GM18858 (cell line): ENCODE data around the gene DPP10.

Source experiments
- ATAC-seq: cut with Tn5 transposase; IDR thresholded peaks from one replicate; pipeline ENCODE4 v1.9.1; 2021; ENCODE audit not compliant: unreplicated experiment

The DPP10 gene

DNA sequence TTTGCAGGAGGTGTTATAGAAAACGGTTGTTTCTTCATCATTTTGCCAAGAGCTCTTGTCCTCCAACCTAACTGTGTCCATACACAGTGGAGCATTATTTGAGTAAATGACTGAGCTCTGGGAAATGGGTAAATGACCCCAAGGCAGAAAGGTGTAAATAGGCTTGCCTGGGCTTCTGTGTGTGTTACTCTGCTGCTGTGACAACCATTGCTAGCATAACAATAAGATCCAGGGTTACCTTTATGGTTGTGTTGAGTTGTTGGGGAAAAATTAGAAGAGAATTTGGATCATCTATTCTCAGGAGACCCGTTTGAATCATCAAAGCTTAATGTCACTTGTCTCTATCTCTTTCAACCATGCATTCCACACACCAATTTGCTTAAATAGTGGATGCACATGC, 672.7 kb downstream of the DPP10 start:
- ATAC-seq, result no peak

DNA sequence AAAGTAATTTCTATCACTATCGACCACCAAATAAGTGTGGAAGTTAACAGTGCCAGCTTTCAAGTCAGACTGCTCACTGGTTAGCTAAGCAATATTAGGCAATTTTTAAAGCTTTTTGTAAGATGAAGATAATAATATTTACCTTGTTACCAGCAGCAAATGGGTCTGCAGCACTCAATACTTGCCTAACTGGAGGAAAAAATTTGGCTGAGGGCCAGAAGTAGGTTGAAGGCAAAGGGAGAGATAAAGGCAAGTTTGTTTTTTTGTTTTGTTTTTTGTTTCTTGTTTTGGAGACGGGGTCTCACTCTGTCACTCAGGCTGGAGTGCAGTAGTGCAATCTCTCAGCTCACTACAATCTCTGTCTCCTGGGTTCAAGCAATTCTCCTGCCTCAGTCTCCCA, 675.9 kb downstream of the DPP10 start:
- ATAC-seq, result no peak

DNA sequence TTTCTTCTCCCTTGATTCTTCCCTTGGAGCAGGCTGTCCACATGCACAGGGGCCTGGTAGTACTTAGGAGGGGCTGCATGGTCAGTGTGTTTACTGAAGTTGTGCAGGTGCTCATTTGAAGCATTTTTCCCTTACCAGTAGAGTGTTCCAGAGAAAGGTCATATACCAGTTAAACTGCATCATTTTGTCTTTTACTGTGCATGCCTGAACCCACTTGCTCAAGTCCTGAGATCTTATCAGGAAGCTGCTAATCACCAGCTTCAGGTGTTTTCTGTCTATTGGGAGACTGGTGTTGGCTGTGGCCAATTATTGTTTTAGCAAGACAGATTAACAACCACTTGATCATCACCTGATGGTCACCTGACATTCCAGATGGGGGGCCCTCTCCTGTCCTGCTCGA, 676.6 kb downstream of the DPP10 start:
- ATAC-seq, result no peak

DNA sequence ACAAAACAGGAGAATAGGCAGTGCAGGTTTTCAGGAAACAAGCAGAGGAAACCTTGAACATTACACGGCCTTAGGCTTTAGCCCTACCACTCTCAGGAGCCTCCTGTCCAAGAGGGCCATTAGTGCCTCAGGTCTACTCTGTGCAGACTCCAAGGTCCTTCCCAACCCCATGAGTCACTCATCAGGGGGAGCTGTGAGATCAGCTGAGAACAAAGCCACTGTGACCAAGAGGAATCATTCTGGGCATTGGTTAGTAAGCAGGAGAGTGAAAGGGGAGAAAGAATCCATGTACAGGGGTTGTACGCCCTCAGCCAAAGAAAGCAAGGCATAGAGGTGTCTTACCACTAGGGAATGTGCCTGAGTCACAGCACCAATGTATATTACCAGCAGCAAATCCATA, 680.3 kb downstream of the DPP10 start:
- no peak for ATAC-seq

DNA sequence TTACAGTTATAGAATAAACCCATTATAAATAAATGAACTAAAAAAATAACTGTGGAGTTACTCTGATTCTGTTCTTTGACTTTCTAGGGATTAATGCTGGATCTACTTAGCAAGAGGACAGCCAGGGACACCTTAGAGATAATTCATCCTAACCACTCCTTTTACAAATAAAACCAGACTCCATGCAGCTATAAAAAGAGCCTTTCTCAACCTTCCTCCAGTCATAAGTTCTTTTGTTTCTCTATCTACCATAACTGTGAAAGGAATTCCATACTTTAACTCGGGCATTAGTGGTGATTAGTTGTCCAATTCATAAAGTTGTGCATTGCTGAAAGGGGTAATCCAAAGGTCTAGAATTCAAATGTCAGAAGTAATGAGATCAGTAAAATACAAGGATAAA, 682.4 kb downstream of the DPP10 start:
- ATAC-seq, result no peak

DNA sequence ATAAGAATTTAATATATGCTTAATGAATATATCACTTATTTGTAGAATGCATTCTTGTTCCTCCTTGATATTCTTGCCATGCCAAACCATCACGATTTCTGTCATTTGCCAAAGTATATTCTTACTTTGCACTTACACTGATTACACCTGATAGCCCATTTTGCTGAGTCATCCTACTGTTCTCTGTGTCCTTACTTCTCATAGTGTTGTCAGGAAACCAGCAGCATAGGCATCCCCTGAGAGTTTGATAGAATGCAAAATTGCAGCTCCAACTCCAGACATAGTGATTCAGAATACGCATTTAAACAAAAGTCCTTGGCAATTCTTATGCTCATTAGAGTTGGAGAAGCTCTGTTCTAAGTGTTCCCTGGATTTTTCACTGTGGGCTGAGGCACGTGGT, 687.1 kb downstream of the DPP10 start:
- no peak for ATAC-seq

DNA sequence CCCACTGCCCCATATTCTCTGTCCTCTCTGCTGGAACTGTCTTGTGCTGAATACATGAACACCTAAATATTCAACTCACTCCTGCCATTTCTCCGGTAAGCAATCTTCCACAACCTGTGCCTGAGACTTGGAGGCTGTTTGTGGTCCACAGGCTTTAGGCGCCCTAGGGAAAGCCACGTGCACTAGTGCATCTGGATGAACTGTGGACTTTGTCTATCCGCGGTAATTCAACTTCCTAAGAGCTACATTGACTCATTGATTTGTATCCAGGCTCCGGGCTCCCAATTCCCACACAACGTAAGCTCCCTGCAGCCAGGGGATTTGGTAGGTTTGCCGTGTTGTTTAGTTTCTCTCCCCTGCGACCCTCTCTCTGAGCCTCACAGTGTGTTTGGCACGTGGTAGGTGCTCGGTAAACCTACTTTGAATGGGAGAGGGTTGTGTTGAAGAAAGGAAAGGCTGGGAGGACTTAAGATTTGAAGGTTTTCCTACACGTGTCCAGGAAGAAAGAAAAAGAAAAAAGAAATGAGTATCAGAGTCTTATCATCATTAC, 718.2 kb downstream of the DPP10 start:
- no peak for ATAC-seq

DNA sequence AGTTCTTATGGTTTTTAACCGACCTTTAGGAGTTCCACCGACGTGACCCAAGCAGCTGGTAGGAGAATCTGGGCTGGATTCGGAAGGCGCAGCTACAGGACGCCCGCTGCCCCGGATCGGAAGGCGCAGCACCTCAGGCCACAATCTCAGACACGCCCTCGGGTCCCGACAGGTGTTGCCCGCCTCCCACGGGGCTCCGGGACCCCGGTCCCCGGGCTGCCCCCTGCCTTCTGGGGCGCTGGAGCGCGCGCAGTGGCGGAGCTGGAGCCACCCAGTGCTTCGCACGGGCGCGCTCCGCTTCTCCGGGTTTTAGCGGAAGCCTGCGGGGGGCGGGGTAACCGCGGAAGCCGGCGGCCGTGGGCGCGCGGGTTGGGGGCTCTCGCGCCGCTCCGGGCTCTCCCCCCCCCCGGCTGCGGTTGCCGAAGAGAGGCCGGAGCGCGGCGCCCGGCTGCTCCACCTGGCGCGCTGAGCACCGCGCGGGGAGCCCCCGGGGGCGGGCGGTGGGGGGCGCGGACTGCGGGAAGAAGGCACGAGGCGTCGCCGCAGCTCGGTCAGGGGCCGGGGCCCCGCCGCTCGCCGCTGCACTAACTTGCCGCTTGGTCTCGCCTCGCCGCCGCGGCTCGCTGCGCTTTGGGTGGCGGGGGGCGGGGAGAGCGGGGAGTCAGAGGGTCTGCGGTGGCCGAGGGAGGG, 718.8 kb downstream of the DPP10 start:
- ATAC-seq, result no peak

DNA sequence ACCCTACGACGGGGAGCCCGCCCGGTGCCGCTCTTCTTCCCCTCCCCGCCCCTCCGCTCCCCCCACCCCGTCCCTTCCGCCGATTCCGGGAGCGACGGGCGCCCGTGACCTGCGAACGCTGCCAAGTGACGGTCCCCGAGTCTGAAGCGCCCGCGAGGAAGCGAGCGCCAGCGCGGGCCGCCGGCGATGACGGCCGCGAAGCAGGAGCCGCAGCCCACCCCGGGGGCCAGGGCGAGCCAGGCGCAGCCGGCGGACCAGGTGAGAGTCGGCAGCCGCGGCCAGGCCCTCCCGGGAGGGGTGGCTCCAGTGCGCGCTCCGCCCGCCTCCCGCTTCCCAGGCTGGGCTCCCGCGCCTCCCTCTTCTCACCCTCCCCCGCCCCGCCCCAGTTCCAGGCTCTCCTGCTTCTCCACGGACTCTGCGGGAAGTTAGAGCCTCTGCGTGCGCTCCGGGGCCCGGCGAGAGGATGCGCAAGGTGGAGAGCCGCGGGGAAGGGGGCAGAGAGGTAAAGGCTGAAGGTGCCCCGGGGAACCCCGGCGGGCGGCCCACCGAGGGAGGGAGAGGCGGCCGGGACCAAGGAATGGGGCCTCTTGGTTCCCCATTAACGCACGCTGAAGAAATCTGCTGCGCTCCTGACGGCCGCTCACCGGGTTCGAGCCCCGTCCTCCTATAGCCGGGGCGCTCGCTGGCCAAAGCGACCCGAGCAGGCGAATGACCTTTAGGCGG, 719.5 kb downstream of the DPP10 start:
- no peak for ATAC-seq

DNA sequence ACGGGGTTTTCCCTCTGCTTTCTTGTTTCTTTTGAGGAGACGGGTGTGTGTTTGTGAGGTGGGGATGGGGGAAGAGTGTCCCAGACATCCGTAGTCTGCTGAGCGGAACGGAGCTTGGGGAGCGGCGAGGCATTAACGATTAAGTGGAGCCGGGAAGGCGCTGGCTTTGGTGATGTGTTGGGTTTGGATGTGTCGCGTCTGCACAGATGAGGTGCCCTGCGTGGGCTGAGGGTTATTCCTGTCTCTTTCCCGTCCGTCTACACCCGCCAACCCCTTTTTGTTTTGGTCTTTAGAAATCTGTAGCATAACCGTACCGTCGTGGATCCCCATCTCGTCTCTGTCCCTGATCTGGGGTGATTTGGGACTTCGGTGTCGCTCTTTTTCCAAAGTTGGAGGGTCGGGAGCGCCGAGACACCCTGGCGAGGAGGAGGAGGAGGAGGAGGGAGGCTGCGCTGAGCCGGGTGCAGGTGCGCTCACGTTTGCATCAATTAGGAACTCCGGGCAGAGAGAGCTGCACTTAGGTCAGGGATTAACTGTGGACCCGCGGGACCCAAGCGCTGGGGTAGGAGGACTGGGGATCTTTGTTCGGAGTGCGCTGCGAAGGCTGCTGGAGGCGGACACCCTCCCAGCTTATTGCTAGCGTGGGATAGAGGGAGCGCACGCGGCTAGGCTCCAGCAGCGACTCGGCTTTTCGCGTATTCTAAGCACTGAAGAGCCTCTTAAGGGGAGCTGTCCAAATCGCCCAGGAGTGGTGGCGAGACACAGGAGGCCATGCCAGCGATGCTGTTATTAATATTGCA, 720.3 kb downstream of the DPP10 start:
- no peak for ATAC-seq

DNA sequence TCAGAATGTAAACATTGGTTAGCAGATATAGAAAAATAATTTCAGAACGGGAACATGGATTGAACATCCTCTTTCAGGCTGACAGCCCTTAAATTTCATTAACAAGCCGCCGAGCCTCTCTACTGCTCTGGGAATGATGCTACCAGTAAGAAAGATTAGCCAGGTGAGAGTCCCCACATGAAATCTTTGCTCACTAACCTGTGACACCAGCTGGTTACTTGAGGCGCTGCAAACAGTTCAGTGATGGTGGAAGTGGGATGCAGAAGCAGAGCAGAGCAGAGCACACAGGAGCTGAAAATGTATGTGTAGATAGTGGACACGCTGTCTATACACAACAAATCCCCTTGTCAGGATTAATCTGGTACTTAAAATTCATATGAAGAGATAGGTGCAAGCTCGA, 721.1 kb downstream of the DPP10 start:
- no peak for ATAC-seq

DNA sequence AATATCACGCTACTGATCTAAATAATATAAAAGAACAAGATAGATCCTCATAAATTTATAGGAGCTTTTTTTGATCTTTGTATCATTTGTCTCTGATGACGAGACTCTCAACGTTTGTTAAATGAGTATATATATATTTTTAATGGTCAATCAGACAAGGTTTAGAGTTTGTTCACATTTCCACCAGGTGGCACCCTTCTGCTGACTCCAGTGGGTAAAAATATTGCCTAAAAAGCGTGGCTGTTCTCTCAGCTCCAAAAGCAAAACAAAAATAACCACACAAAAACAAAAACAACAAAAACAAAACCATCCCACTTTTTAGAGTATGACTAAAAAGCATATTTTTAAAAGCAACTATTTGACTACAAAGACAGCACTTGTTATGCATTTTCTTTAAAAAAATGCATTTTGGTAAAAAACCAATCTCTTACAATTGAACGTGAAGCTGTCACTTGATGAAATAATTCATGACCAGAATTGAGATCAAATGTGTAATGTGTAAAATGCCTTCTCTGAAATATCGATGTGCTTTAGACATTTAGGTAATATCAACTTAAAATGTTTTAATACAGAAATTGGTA, 723.2 kb downstream of the DPP10 start:
- ATAC-seq, result no peak

DNA sequence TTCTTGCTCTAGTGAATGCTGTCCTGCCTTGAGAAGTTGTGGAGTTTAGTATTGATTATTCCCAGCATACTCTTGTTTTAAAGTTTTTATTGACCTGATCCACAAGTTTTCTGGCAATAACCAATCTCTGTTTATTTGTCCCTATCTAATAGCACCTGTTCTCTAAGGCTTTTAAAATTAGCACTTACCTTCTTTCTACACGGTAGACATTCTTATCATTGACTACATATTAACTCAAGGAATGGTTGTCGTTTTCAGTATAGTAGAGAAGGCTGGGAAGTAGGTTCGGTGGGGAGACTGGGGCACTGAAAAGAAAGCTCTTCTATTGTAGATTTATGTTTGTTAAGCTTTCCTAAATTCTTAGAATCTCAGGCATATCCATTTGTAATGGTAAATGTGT, 726.0 kb downstream of the DPP10 start:
- ATAC-seq, result no peak

DNA sequence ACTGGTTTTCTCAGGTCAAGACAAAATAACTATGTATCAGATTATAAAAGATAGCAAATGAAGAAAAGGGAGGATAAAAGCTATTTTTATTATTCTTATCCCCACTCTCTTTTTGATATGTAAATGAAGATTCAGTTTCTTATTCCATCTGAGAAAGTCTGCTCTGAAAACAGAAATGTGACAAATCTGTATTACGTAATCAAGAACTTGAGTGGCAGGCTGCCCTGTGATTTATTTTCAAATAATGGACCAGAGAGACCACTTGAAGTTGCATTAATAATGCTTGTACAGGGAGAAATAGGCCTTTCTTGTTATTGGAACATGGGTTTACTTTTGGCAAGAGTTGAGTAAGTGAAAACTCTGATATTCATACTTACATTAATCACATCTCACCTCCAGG, 727.4 kb downstream of the DPP10 start:
- ATAC-seq, result no peak

DNA sequence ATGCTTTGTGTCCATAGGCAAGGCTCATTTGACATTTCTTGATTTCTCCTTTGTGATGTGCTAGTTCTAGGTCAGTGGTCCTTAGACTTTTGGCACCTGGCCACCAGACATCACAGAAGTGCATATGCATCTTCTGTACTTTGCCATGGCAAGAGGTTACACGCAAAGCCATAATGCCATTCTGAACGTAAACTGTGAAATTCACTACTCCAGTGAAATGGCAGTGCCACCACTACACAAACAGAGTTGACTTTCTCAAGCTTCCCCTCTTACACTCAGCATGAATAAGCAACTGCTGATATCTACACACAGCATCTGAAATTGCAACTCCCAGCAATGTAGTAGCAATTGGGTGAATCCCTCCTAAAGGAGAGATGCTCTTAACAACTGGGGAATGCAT, 729.3 kb downstream of the DPP10 start:
- ATAC-seq, result no peak

DNA sequence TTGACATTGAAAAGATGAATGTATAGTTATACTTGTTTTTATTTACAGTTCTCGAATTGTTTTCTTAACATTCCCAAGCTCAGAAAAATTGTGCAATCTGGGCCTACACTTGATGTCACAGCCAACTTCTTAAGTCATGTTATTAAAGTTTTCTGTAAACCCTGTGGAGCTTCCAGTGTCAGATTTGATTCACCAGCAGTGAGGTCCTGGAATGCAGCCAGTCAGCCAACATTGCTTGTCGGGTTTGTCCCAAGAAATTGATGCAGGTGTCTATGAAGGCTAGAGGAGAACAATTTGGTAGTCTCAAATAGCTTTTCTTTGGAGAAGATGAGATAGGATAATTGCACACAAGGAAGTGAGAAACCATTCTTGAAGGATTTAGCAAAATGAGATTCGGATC, 732.2 kb downstream of the DPP10 start:
- ATAC-seq, result no peak

DNA sequence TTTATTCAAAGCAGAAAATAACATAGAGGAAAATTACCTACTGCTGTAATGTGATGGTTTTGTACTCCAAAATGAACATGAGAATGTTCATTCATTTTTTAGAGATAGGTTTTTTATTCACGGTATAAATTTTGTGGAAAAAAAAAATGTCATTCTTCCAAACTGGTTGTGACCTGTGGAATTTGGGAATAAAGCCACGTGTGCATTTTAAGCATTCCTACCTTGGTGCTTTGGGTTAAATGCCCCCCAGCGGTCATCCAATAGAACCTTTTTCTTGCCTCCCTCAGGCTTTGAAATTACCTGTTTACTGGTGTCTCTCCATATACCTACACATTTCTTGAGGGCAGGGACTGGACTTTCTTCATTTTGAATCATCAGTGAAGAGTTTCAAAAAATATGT, 740.7 kb downstream of the DPP10 start:
- ATAC-seq, result no peak

DNA sequence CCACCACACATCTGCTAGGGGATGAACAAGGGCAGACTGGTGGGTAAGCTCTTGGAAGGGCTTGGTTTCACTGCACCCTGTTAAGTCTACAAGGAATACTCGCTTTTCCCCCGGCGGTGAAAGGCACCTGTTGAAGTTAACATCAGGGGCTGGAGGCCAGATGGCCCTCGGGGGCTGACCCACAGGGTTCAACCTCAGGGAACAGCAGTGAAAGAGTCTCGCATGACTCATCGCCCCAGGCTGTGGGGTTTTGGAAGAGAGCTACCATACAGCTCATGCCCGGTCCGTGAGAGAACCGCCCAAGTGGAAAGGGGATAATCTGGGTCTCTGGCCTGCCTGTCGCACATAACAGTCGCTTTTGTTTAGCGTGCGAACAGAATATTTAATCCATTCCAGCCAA, 748.0 kb downstream of the DPP10 start:
- no peak for ATAC-seq

DNA sequence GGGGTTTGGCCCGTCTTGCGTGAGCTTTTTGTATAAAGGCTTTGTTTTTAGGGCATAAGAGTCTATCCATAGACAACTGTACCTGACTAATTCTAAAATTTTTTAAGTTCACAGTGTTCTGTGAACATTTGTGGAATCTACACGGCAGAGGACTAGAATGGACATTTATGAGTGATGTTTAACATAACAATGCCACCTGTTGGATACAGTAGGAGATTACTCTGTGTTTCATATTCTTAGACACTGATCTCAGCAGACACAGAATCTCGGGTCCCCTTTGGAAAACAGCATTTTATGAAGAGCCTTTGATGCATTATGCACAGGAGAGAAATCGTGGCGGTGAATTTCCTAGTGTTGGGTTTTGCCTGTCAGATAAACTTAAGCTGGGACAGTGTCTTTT, 752.2 kb downstream of the DPP10 start:
- ATAC-seq, result no peak

DNA sequence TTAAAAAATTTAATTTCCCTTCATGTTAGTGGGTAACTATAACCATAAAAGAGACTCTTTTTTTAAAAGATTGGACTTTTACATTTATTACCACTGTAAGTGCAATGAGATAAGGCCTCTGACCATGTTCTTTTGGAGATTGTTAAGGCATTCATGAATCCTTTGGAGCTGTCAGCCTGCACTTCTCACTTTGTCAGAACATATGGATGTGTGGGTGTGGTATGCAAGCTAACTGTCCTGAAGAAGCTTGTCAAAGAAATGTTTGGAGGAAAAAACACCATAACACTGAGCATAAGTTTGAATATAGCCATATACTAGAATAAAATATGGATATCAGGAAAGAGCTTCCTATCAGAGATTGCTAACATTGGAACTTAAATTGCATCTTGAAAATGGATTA, 754.1 kb downstream of the DPP10 start:
- no peak for ATAC-seq

DNA sequence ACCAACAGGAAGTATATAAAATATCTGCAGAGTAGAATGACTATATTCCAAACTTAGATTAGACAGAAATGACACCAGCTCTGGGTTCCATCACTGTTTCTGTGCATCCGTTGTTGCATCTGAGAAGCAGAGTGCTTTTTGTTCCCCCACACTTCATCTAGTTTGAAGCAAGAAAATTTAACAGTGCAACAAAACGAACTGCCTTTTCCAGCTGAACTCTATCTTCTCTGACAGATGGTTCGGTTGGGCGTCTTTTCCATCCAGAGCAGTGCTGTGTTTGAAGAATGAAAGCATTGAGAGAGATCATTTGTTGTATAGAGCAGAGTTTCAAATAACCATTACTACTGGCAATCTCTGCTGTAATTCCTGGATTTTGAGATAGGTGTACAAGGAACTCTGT, 757.5 kb downstream of the DPP10 start:
- ATAC-seq, result no peak
